K562 (cell line): ENCODE results near the gene ZMAT3. TPM values are rescaled to one million over a fixed set of nuclear protein-coding genes. Genes with fewer than 3 reads are reported as not detected.

Source experiments
- ATAC-seq: fragments of 200-7000 bp; cut with Tn5 transposase; 3 replicates; pipeline ENCODE4 v1.9.1; 2020; ENCODE audit warnings: moderate library complexity
- BruUV-seq: library from RNA; stranded (reverse); fragments of 400-500 nt; replicated peaks from 2 replicates; lab custom pipeline; 2021; lab: Mats Ljungman, UMichigan
- CTCF ChIA-PET: fragments of 300-600 bp; formaldehyde crosslinking; extraction: SDS; loops from one replicate; lab custom pipeline; 2021; ENCODE audit warnings: low intra/inter-chr PET ratio; lab: Yijun Ruan, JAX
- POLR2A ChIA-PET: fragments of 300-600, 350-650 bp; sonication (Branson Sonifier 250); formaldehyde crosslinking; extraction: SDS; loops from one replicate; lab custom pipeline; 2021; ENCODE audit warnings: antibody characterized with exemption, inconsistent platforms; lab: Yijun Ruan, JAX
- DNase-seq, 4 experiments: peaks; one replicate each; pipeline versions ENCODE4 v3.0.0 to v3.0.0-alpha.2; 2011 to 2018; ENCODE audit warnings: low spot score in 3 of 4, mixed read lengths in 3 of 4; ENCODE audit errors: extremely low read depth in 1 of 4
- FAIRE-seq: peaks from 2 replicates; lab custom pipeline; 2011; peaks lifted over from hg19 to GRCh38; lab: Jason Lieb, UNC
- H2AFZ ChIP-seq: 2 replicates; pipeline ENCODE4 v1.6.0; 2011; ENCODE audit warnings: low read depth, low read length, control low read depth, inconsistent platforms
- H3K27ac ChIP-seq: fragments of 200-600 bp; 3 replicates; pipeline ENCODE4 v1.8.0; 2011; ENCODE audit warnings: low read depth, mild to moderate bottlenecking, control low read depth, inconsistent platforms, low read length, moderate library complexity, mixed read lengths; ENCODE audit errors: extremely low read depth
- H3K27me3 ChIP-seq, 2 experiments: fragments of 300-600 bp in 1 of 2; 2 replicates in 1 of 2; 3 replicates in 1 of 2; pipeline versions ENCODE4 v1.6.0 to v1.8.0; 2011; ENCODE audit warnings: inconsistent platforms in 2 of 2, low read length in 2 of 2, mild to moderate bottlenecking in 1 of 2, mixed read lengths in 1 of 2, moderate library complexity in 1 of 2; ENCODE audit not compliant: control insufficient read depth in 2 of 2, insufficient read depth in 2 of 2
- H3K36me3 ChIP-seq: fragments of 300-600 bp; 3 replicates; pipeline ENCODE4 v1.8.0; 2011; ENCODE audit warnings: mild to moderate bottlenecking, low read length, inconsistent platforms; ENCODE audit not compliant: control insufficient read depth, insufficient read depth
- H3K4me1 ChIP-seq, 2 experiments: fragments of 200-600 bp in 1 of 2; replicated peaks in 1 of 2; 2 replicates in 1 of 2; 3 replicates in 1 of 2; pipeline versions ENCODE4 v1.5.1 to v1.8.0; 2011; ENCODE audit warnings: inconsistent platforms in 2 of 2, low read length in 2 of 2, mild to moderate bottlenecking in 1 of 2, mixed read lengths in 1 of 2, moderate library complexity in 1 of 2; ENCODE audit not compliant: control insufficient read depth in 2 of 2, insufficient read depth in 2 of 2
- H3K4me2 ChIP-seq: 2 replicates; pipeline ENCODE4 v1.6.1; 2011; ENCODE audit warnings: low read length, control low read depth, inconsistent platforms, mixed read lengths; ENCODE audit not compliant: insufficient read depth
- H3K4me3 ChIP-seq: fragments of 200-600 bp; sonication (generic), shearing (Covaris generic); 2 replicates; pipeline ENCODE4 v1.5.1; 2016; ENCODE audit warnings: control low read depth, inconsistent platforms
- H3K79me2 ChIP-seq: fragments of 200-600 bp; 3 replicates; pipeline ENCODE4 v1.8.0; 2011; ENCODE audit warnings: low read length, inconsistent platforms; ENCODE audit not compliant: control insufficient read depth, insufficient read depth
- H3K9ac ChIP-seq, 2 experiments: 2 replicates each; pipeline versions ENCODE4 v1.6.0 to v1.6.1; 2011; ENCODE audit warnings: low read depth in 2 of 2, low read length in 2 of 2, control low read depth in 1 of 2, inconsistent platforms in 1 of 2, mild to moderate bottlenecking in 1 of 2, mixed read lengths in 1 of 2; ENCODE audit not compliant: insufficient read depth in 1 of 2
- H3K9me1 ChIP-seq: one replicate; pipeline ENCODE4 v1.6.0; 2011; ENCODE audit warnings: inconsistent platforms, mild to moderate bottlenecking, low read length, moderate library complexity; ENCODE audit not compliant: control insufficient read depth, insufficient read depth
- H3K9me3 ChIP-seq: replicated peaks from 2 replicates; pipeline ENCODE4 v1.5.1; 2011; ENCODE audit warnings: low read depth, low read length, inconsistent platforms; ENCODE audit not compliant: control insufficient read depth, insufficient read depth
- H4K20me1 ChIP-seq: replicated peaks from 2 replicates; pipeline ENCODE4 v1.6.1; 2011; ENCODE audit warnings: low read length, inconsistent platforms, mixed read lengths; ENCODE audit not compliant: control insufficient read depth, insufficient read depth
- HSF4 ChIP-seq: fragments of 250-450 bp; sonication (Bioruptor Pico); IDR thresholded peaks from 2 replicates; pipeline ENCODE4 v2.1.2; 2022; ENCODE audit warnings: mild to moderate bottlenecking, moderate library complexity, borderline replicate concordance
- JUN ChIP-seq, 2 experiments: sonication (generic) in 1 of 2; formaldehyde crosslinking in 1 of 2; IDR thresholded peaks; 2 replicates each; pipeline versions ENCODE4 v1.6.1 to v1.8.0; 2012 to 2022; ENCODE audit warnings: borderline replicate concordance in 2 of 2, mild to moderate bottlenecking in 2 of 2, improper control_type of control experiment in 1 of 2, low read depth in 1 of 2, low read length in 1 of 2, missing genetic modification reagents in 1 of 2
- MEIS2 ChIP-seq: fragments of 450-650 bp; IDR thresholded peaks from 2 replicates; pipeline ENCODE4 v1.6.1; 2014; ENCODE audit warnings: mild to moderate bottlenecking; ENCODE audit not compliant: partially characterized antibody
- POLR2AphosphoS5 ChIP-seq: IDR thresholded peaks from 2 replicates; pipeline ENCODE4 v1.6.1; 2011; ENCODE audit warnings: mild to moderate bottlenecking, low read depth, low read length, moderate library complexity; ENCODE audit not compliant: control insufficient read depth, insufficient read depth
- POLR2B ChIP-seq: fragments of 450-650 bp; IDR thresholded peaks from 2 replicates; pipeline ENCODE4 v1.6.1; 2018; ENCODE audit warnings: low read depth; ENCODE audit not compliant: partially characterized antibody
- SRSF3 ChIP-seq: fragments of 200-400 bp; formaldehyde crosslinking; IDR thresholded peaks from 2 replicates; pipeline ENCODE4 v1.6.1; 2016; ENCODE audit warnings: mild to moderate bottlenecking, low read length, moderate library complexity; ENCODE audit not compliant: insufficient read depth
- SUPT5H ChIP-seq: fragments of 450-650 bp; IDR thresholded peaks from 2 replicates; pipeline ENCODE4 v1.6.1; 2016
- TAF15 ChIP-seq: fragments of 200-400 bp; formaldehyde crosslinking; IDR thresholded peaks from 2 replicates; pipeline ENCODE4 v1.6.1; 2017; ENCODE audit warnings: mild to moderate bottlenecking, low read depth, low read length, moderate library complexity
- WGBS: fragments of 100-300 bp; shearing (Covaris generic); methylation state at CpG from one replicate; pipeline ENCODE4 v1.1.6; 2016; ENCODE audit warnings: low coverage, mixed read lengths; ENCODE audit not compliant: insufficient coverage; ENCODE audit errors: missing lambda C conversion rate; 5-methylcytosine and 5-hydroxymethylcytosine counted together
- in situ Hi-C: fragments of 300-500 bp; cut with MboI; formaldehyde crosslinking; loops from 4 replicates; pipeline ENCODE4 v1.15.0; 2018; ENCODE audit warnings: inconsistent platforms, mixed read lengths
- intact Hi-C: fragments of 100-400 bp; cut with micrococcal nuclease; formaldehyde crosslinking; loops from 2 replicates; pipeline ENCODE4 v1.14.2; 2022
- polyA plus RNA-seq, 8 experiments: library from polyadenylated mRNA; depleted of rRNA in 4 of 8; stranded (reverse) in 5 of 8; unstranded in 3 of 8; fragments of >200 nt; fragmentation: Nextera tagmentation in 2 of 8; fragmentation: Illumina TruSeq in 1 of 8; extraction: Ambion mirVana in 2 of 8; extraction: Trizol in 1 of 8; gene quantifications; 2 replicates each; pipeline versions ENCODE4 v1.2.1 to v1.2.3, GENCODE V29; 2011 to 2014; ENCODE audit warnings: inconsistent platforms in 1 of 8, missing spikeins in 1 of 8
- total RNA-seq, 7 experiments: library from RNA; depleted of rRNA in 6 of 7; stranded (reverse); fragments of >200 nt in 6 of 7; fragmentation: Illumina TruSeq in 2 of 7; extraction: Trizol in 2 of 7; gene quantifications; 2 replicates each; pipeline versions ENCODE4 v1.2.1 to v1.2.3, GENCODE V29; 2011 to 2021; ENCODE audit warnings: low replicate concordance in 1 of 7
- TF ChIP-seq, protein P1 (sequence below): fragments of 450-650 bp; IDR thresholded peaks from 2 replicates; pipeline ENCODE4 v1.6.1; 2016; ENCODE audit warnings: borderline replicate concordance
- TF ChIP-seq, protein P2 (sequence below): sonication (generic); formaldehyde crosslinking; IDR thresholded peaks from 2 replicates; pipeline ENCODE4 v1.8.0; 2022; ENCODE audit warnings: mild to moderate bottlenecking, missing genetic modification reagents

ZMAT3 gene
- total and polyA plus RNA-seq, 9 of the 15 experiments (the other 6 are each of a cell fraction or from before 2014, with no cell fraction given): 0.87 to 5.1 (median 3.9) TPM

DNA sequence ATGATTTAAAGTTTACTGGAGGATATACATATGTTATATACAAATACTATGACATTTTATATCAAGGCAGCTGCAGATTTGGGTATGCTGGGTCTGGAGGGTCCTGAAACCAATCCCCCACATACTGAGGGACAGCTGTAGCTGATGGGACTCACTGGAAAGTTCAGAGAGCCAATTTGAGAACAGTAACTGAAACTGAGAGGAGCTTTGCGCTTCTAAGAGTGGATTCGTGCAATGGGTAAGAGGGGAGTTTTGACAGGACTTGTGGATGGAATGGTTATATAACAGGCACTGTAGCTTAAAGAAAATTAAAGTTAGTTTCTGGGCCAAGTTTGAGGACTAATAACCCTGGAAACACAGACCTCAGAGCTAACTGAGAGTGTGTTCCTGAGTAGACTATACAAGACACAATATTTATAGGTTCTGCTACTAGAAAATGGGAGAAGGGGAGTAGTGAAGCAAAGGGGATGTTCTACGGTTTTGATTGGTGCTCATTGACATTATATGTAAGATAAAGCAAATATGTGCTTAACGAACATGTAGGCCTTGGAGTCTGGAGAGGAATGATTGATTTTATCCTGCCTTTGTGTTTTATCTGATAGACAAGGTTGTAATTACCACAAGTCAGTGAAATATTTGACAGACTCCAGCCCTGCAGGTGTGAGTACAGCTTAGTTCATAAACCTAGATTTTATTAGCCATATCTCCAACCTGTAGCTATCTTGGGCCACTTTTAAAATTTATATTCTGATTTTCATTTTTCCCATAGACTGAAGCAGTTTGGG, 4.8 kb upstream of the ZMAT3 start:
- no peaks in the 10 kb centered on the region; the same call in 2 of the 3 replicates for H3K79me2 ChIP-seq
- no peaks in the 10 kb centered on the region for H3K9me3 ChIP-seq
- in situ Hi-C loops: no loop called here
- H3K4me1 ChIP-seq: peaks cover 7 to 12% of the 10 kb centered on the region in 2 experiments; a peak in 4 of 5 replicates
- BruUV-seq: no TSS peak
- H3K9ac ChIP-seq: no peak overlapping the region
- no peaks in the 10 kb centered on the region for H3K36me3 ChIP-seq
- no peaks in the 10 kb centered on the region for H3K9me1 ChIP-seq
- H4K20me1 ChIP-seq: no peaks in the 10 kb centered on the region
- H3K4me2 ChIP-seq: no peak overlapping the region
- FAIRE-seq: no peak
- no peak overlapping the region for H3K27ac ChIP-seq
- 50% methylated on average over 4 of the region's 4 CpGs for WGBS
- no peak for DNase-seq
- H2AFZ ChIP-seq: peak overlapping the region; percentile 25; the same call in 1 of the 2 replicates
- intact Hi-C loops: no loop called here
- H3K27me3 ChIP-seq: no peaks in the 10 kb centered on the region
- ChIA-PET CTCF (no interaction called here), POLR2A (interaction anchor here (1.0 kb wide), 1 partner anchor 10 kb away, joined by 3 read pairs; no protein-coding TSS in a partner anchor)
- no peak for TF ChIP-seq MEIS2
- TF ChIP-seq, protein P1, sequence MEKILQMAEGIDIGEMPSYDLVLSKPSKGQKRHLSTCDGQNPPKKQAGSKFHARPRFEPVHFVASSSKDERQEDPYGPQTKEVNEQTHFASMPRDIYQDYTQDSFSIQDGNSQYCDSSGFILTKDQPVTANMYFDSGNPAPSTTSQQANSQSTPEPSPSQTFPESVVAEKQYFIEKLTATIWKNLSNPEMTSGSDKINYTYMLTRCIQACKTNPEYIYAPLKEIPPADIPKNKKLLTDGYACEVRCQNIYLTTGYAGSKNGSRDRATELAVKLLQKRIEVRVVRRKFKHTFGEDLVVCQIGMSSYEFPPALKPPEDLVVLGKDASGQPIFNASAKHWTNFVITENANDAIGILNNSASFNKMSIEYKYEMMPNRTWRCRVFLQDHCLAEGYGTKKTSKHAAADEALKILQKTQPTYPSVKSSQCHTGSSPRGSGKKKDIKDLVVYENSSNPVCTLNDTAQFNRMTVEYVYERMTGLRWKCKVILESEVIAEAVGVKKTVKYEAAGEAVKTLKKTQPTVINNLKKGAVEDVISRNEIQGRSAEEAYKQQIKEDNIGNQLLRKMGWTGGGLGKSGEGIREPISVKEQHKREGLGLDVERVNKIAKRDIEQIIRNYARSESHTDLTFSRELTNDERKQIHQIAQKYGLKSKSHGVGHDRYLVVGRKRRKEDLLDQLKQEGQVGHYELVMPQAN: no peak
- TF ChIP-seq HSF4 (CRISPR knock-in tag): no peak
- no peak for TF ChIP-seq SUPT5H
- no peak for TF ChIP-seq TAF15
- no peak for TF ChIP-seq POLR2B
- no peak for TF ChIP-seq POLR2AphosphoS5
- TF ChIP-seq, protein P2, sequence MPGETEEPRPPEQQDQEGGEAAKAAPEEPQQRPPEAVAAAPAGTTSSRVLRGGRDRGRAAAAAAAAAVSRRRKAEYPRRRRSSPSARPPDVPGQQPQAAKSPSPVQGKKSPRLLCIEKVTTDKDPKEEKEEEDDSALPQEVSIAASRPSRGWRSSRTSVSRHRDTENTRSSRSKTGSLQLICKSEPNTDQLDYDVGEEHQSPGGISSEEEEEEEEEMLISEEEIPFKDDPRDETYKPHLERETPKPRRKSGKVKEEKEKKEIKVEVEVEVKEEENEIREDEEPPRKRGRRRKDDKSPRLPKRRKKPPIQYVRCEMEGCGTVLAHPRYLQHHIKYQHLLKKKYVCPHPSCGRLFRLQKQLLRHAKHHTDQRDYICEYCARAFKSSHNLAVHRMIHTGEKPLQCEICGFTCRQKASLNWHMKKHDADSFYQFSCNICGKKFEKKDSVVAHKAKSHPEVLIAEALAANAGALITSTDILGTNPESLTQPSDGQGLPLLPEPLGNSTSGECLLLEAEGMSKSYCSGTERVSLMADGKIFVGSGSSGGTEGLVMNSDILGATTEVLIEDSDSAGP (CRISPR knock-in tag): no peak
- TF ChIP-seq SRSF3: no peak
- TF ChIP-seq JUN (IDR thresholded peaks at IDR 0.05; ENCODE audit: borderline replicate concordance, low read depth, low read length): no peak
- TF ChIP-seq JUN (CRISPR knock-in tag; IDR thresholded peaks at IDR 0.05; ENCODE audit: borderline replicate concordance): no peak
- no peak overlapping the region for H3K4me3 ChIP-seq
- ATAC-seq: no peak
